Activated T-helper 2 cell treated with anti-CD3 and anti-CD28 coated beads, Interferon-gamma antibody, Interleukin-2, Interleukin-4, amounts not matched to agents 10 μg/mL and 5 μg/mL and 100 μg/mL, durations not matched to agents 14 hours and 24 hours and 36 hours (primary cell): ENCODE data around the gene CMSS1. TPM values are rescaled to one million over a fixed set of nuclear protein-coding genes. Genes with fewer than 3 reads are reported as not detected.

ENCODE experiments used
- DNase-seq: peaks from one replicate; pipeline ENCODE4 v3.0.0; 2021; ENCODE audit warnings: low spot score
- H3K27ac Mint-ChIP-seq: one replicate; pipeline ENCODE4 v1.8.0; 2021; ENCODE audit warnings: mixed read lengths
- H3K27me3 Mint-ChIP-seq: one replicate; pipeline ENCODE4 v1.8.0; 2021; ENCODE audit warnings: low read depth, mixed read lengths
- H3K36me3 Mint-ChIP-seq: one replicate; pipeline ENCODE4 v1.8.0; 2021; ENCODE audit warnings: low read depth, mixed read lengths
- H3K4me1 Mint-ChIP-seq: one replicate; pipeline ENCODE4 v1.8.0; 2021; ENCODE audit warnings: low read depth, mixed read lengths
- H3K4me3 Mint-ChIP-seq: one replicate; pipeline ENCODE4 v1.8.0; 2021; ENCODE audit warnings: low read depth, mild to moderate bottlenecking, moderate library complexity, mixed read lengths
- H3K9me3 Mint-ChIP-seq: one replicate; pipeline ENCODE4 v1.8.0; 2021; ENCODE audit warnings: mixed read lengths
- intact Hi-C: fragments of 100-400 bp; cut with micrococcal nuclease; formaldehyde crosslinking; loops from one replicate; pipeline ENCODE4 v1.15.1; 2023
- total RNA-seq: library from RNA; stranded (reverse); gene quantifications from 2 replicates; pipeline ENCODE4 v1.2.3, GENCODE V29; 2022

CMSS1 gene
- total RNA-seq, 1 donor from 2014 or later, result 138 TPM

DNA sequence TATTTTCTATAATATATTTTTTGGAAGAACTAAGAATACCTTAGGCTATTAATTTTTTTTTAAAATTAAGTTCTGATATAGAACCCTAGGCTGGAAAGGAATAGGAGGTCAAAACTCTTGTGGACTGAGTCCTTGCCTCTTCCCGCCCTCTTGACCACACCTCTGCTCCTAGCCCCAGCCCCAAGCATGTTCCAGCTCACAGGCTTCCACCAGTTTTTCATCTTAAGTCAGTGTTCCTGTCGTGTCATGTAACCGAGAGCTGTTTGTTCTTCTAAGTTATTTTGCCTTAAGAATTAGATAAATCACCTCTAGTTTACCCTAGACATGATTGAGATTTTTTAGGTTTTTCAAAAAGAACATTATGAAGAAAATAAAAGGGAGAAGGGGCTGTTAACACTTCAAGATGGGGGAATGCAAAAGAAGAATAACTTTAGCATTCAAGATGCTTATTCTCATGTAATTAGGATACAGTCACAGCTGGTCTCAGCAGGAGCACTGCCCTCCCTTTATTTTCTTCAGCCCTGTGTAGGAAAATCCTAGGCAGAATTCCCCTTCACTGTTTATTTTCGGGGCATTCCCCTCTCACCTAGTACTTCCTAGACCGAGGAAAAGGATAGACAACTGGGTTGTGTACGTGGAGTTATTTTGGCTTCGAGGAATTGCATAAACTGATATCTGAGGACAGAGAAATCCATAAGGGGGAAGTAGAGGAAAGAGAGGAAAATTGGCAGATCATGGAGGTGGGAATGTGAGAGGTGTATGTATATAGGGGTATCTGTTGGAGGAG, 110.2 kb downstream of the CMSS1 start:
- Mint-ChIP-seq H3K4me1 (no peaks in the 10 kb centered on the region), H3K27ac (no peak overlapping the region), H3K4me3 (no peak overlapping the region), H3K36me3 (peaks cover 9% of the 10 kb centered on the region), H3K27me3 (no peaks in the 10 kb centered on the region), H3K9me3 (no peaks in the 10 kb centered on the region)
- no peak for DNase-seq
- intact Hi-C loops, result no loop called here

DNA sequence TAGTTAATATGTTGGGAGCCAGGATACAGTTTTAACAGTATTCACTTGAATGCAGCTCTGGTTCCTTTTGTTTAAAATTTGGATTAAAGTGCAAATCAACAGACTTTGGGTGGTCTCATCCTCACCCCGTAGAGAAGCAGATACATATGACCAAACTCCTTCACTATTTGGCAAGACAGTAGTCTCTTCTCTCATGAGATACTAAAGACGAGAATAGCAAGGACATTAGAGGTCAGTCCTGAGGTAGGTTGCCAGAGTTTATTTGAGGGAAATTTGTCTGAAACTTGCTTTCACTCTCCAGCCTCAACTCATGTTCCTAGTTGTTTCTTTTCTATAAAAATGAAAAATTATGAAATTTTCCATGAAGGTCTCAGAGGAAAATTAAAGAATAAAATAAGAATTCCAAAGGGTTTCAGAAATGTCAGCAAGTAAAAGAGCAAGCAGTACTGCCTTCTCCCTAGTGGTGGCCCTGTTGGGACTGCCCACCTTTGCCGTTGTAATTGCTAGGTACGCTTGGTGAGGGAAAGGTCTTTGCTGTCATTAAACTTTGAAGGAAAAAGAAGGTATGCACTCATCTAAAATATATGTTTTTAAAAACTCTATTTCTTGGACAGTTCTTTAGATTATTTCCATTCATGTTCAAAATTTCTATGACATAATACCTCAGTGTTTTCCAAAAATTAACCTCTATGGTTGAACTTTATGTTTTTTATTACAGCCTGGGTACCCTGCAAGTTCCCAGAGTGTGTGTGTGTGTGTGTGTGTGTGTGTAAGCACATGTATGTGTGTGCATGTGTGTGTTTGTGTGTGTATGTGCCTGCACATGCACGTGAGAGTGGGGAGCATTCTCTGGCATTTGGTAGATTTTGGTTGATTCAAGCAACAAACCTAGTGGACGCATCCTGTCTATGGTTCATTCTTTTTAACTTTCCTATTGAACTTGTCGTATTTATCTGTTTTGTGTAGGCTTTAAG, 111.4 kb downstream of the CMSS1 start:
- DNase-seq, result no peak
- H3K36me3 Mint-ChIP-seq, result peaks cover 2% of the 10 kb centered on the region
- no peaks in the 10 kb centered on the region for H3K4me1 Mint-ChIP-seq
- no peak overlapping the region for H3K27ac Mint-ChIP-seq
- H3K27me3 Mint-ChIP-seq, result no peaks in the 10 kb centered on the region
- H3K9me3 Mint-ChIP-seq, result no peaks in the 10 kb centered on the region
- no peak overlapping the region for H3K4me3 Mint-ChIP-seq
- intact Hi-C loops, result no loop called here

DNA sequence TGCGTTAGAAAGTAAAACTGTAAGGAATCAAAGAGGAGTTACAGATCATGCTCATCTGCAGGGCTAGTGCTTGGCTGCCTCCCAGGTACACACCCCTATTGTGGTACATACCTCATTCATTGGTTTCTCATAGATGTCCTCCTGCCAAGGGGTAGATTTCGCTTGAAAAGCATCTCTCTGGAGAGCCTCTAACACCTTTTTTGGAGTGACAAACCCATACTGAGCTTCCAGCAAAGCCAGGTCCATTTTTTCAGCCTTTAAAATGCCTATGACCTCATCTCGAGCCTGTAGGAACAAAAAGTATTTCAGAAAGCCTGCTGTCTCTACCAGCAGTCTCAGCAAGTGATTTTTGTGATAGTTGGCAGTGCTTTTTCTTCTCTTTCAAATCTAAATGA, 112.1 kb downstream of the CMSS1 start:
- Mint-ChIP-seq H3K27me3 (no peaks in the 10 kb centered on the region), H3K27ac (no peak overlapping the region), H3K36me3 (peaks cover 6% of the 10 kb centered on the region), H3K4me1 (no peaks in the 10 kb centered on the region), H3K9me3 (no peaks in the 10 kb centered on the region), H3K4me3 (no peak overlapping the region)
- intact Hi-C loops, result no loop called here
- DNase-seq, result no peak

DNA sequence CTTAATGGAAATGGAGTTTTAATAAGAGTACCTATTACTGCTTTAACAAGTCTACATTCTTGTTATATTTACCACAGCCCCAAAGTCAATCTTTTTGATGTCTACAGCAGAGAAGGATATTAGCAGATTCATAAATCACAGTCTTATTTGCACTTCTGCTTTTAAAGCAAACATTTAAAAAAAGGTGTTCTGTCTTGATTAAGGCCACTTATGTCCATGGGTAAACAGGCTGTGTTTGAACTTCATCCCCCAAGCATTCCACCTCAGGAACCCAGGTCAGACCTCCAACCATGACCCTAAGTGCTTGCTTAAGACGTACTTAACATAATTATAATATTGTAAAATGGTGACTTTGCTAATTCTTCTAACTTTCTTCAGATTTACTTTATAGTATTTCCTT, 113.4 kb downstream of the CMSS1 start:
- intact Hi-C loops, result no loop called here
- no peak for DNase-seq
- peaks cover 6% of the 10 kb centered on the region for H3K36me3 Mint-ChIP-seq
- H3K27me3 Mint-ChIP-seq, result no peaks in the 10 kb centered on the region
- H3K4me3 Mint-ChIP-seq, result no peak overlapping the region
- H3K27ac Mint-ChIP-seq, result no peak overlapping the region
- no peaks in the 10 kb centered on the region for H3K9me3 Mint-ChIP-seq
- H3K4me1 Mint-ChIP-seq, result no peaks in the 10 kb centered on the region

DNA sequence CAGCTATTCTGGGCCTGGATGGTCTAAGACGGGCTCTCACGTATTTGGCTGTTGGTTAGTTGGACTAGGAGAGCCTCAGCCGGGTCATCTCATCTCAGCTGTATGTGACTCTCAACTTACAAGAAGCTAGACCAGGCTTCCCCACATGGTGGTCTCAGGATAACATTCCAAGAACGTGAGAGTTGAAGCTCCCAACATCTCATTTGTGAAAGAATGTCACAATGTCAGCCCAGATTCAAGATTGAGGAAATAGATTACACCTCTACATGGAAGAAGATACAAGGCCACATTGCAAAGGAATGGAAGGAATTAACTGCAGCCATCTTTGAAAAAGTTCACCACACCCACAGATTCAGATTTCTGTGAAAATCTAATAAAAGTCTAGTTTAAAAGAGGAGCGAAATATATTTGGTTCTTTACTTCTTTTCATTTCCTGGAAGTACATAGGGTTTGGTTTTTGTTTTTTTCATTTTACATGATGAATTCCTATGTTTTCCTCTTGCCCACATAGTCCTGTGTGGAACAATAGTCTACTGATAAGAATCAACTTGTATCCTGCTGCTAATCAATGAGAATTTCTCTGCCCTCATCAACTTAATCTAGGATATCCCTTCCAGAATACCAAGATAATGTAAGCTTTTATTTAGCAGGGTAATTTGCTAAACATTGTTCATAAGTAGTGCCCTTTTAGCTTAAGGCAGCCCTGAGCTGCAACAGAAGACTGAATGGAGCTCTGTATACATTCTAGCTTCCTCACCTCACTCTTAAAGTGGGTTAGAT, 116.5 kb downstream of the CMSS1 start:
- no peaks in the 10 kb centered on the region for H3K9me3 Mint-ChIP-seq
- H3K4me1 Mint-ChIP-seq, result peaks cover 16% of the 10 kb centered on the region
- no peak overlapping the region for H3K4me3 Mint-ChIP-seq

DNA sequence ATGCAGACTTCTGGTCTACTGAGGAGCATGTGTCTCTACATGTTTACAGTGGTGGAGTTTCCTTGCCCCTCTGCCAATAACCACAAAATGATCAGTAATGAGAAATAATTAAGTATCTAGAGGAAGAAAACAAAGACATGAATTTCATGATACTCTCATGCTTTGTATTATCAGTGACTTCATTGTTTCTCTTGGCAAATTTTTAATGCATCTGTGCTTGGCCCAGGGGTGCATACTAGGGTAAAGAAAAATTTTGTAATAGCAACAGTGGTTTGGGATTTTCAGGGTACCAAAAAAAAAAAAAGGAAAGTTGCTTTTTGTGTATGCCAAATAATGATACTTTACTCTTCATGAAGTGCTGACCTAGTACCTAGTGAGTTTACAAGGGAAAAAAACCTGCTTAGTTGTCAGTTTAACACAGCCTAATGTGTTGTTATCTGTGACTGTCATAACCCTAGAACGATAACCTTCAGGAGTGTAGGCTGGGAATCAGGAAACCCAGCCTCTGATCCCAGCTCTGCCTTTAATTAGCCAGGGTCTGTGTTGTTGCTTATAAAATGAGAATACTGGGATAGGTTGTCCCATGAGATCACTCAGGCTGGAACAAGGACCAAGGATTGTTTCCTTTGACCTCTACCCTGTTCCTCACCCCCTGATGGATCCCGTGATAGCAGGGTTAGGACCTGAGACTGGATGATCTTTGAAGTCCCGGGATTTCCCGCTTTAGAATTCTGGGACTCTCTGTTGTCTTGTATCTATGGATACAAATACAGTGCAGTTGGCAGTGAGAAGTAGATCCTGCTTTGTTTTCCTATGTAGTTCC, 117.5 kb downstream of the CMSS1 start:
- no peak overlapping the region for H3K4me3 Mint-ChIP-seq
- peaks cover 23% of the 10 kb centered on the region for H3K4me1 Mint-ChIP-seq
- no peaks in the 10 kb centered on the region for H3K27me3 Mint-ChIP-seq
- H3K9me3 Mint-ChIP-seq, result no peaks in the 10 kb centered on the region
- intact Hi-C loops, result no loop called here
- no peak for DNase-seq
- H3K36me3 Mint-ChIP-seq, result peaks cover 6% of the 10 kb centered on the region
- no peak overlapping the region for H3K27ac Mint-ChIP-seq

More for the DNA sequence above, 116.5 kb downstream of the CMSS1 start:
- H3K36me3 Mint-ChIP-seq, result peaks cover 6% of the 10 kb centered on the region
- intact Hi-C loops, result no loop called here
- no peaks in the 10 kb centered on the region for H3K27me3 Mint-ChIP-seq
- no peak overlapping the region for H3K27ac Mint-ChIP-seq
- DNase-seq, result no peak

DNA sequence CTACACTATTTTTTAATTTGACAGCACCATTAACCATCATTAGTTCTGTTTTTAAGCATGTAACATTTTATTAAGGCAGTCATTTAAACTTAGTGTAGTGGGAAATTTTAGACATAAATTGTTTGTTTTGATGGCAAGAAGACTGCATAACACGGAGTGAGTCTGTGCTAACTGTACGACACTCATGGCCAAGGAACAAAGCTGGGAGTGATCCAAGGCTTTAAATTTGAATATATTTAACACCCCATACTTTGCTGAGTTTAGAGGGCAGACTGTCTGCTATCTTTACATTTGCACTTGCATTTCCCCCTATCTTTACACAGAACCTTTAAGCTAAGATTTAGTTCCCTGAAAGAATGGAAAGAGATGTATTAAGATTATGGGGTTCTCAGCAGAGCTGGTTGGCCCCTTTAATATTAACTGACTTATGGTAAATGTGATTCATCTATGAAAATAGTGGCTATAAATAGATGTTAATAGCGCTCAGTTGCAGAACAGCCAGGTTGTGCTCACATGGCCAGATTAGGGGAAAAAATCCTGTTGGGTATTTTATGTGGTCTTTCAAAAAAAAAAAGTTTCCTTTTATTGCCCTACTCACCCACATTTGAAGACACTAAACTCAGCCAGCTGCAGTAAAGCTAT, 120.7 kb downstream of the CMSS1 start:
- peaks cover 25% of the 10 kb centered on the region for H3K4me1 Mint-ChIP-seq
- no peak overlapping the region for H3K27ac Mint-ChIP-seq
- intact Hi-C loops, result no loop called here
- peaks cover 6% of the 10 kb centered on the region for H3K36me3 Mint-ChIP-seq
- H3K9me3 Mint-ChIP-seq, result no peaks in the 10 kb centered on the region
- no peaks in the 10 kb centered on the region for H3K27me3 Mint-ChIP-seq
- H3K4me3 Mint-ChIP-seq, result no peak overlapping the region
- no peak for DNase-seq

DNA sequence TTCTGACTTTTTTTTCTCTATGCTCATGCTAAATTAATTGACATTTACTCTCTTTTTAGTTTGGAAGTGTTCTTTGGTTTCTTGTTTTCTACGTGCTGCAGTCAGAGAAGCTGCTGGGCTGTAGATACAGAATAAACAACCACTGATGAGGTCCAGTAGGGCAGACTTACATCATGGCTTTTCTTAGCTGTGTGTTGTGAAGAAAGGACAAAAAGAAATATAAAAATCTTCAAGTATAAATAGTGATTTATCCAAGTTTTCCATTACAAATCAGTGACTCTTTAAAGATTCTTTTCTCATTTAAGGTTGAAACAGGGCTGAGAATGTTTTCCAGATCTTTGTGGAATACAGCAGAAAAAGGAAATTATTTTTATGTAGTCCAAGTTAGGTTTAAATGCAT, 122.2 kb downstream of the CMSS1 start:
- intact Hi-C loops, result no loop called here
- Mint-ChIP-seq H3K4me1 (peaks cover 32% of the 10 kb centered on the region), H3K27ac (no peak overlapping the region), H3K36me3 (no peaks in the 10 kb centered on the region), H3K9me3 (no peaks in the 10 kb centered on the region), H3K4me3 (no peak overlapping the region), H3K27me3 (no peaks in the 10 kb centered on the region)
- no peak for DNase-seq

DNA sequence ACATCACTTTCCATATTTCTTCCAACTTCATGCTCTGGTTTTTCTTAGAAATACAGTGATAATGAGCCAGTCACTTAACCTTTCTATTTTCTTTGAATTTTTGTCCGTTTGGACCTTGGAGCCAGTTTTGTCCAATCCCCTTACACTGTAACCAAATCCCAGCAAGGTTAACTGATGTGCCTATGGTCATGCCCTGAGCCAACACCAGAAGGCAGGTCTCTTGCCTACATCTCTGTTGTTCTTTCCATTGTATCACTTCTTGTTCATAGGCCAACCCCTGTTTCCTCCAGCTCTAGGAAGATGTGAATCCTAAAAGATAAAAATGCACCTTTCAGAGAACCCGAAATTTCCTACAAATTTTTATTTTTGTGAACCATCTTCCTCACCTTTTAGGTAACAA, 122.7 kb downstream of the CMSS1 start:
- intact Hi-C loops, result no loop called here
- no peaks in the 10 kb centered on the region for H3K36me3 Mint-ChIP-seq

DNA sequence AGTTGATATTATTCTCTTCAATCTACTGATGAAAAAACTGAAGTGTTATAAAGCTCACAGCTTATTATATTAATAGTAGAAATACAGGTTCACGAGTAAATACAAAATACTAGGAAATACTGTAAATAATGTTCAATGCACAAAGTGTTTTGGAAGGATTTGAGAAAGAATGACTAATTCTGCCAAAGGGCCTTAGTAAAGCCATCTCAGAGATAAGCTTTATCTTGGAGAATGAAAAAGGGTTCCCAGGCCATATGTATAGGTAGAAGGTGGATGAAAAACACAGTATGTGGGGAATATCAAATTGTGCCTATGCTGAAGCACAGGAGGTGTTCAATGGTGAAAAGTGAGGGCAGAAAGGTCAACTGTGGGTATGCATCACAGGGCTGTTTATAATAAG, 123.5 kb downstream of the CMSS1 start:
- Mint-ChIP-seq H3K9me3 (no peaks in the 10 kb centered on the region), H3K4me1 (peaks cover 37% of the 10 kb centered on the region), H3K27me3 (no peaks in the 10 kb centered on the region), H3K4me3 (no peak overlapping the region), H3K36me3 (no peaks in the 10 kb centered on the region), H3K27ac (no peak overlapping the region)
- intact Hi-C loops, result no loop called here
- DNase-seq, result no peak

More for the DNA sequence above, 122.7 kb downstream of the CMSS1 start:
- Mint-ChIP-seq H3K27ac (no peak overlapping the region), H3K9me3 (no peaks in the 10 kb centered on the region), H3K4me1 (peaks cover 35% of the 10 kb centered on the region), H3K4me3 (no peak overlapping the region), H3K27me3 (no peaks in the 10 kb centered on the region)
- DNase-seq, result no peak

DNA sequence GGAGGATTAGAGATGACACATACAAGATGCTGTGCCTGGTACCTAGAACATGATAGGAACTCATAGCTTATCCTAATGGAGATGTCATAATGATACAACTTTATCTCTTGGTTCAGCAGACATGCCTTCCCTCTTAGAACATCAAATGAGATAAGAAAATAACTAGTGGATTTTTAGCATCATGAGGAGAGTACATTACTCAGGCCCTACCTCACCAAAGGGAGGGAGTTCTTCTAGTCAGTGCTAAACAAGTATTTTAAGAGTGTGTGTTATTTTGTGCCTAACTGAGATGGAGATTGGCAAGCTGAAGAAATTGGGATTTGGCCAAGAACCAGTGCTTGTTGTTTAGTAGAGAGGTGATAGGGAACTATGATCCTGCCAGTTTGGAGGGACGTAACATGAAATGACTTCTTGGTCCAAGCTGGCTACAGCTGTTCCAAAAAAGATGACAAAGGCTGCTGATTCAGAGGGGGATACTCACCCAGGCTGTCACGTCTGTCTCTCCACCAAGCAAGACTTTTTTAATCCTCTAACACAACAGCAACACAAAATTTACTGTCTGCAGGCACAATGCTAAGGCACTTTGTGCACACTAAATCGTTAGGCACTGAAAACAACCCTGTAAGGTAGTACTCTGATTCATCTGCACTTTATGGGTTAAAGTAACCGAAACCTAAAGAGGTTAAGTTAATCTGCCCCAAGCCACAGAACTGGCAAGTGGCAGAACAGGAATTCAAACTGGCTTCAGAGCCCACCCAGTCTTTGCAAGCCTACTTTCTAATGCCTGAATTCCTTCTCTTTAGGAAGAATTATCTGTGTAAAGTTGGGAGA, 126.5 kb downstream of the CMSS1 start:
- DNase-seq, result no peak
- H3K27me3 Mint-ChIP-seq, result no peaks in the 10 kb centered on the region
- no peaks in the 10 kb centered on the region for H3K36me3 Mint-ChIP-seq
- peaks cover 21% of the 10 kb centered on the region for H3K4me1 Mint-ChIP-seq
- no peak overlapping the region for H3K27ac Mint-ChIP-seq
- H3K4me3 Mint-ChIP-seq, result no peak overlapping the region
- H3K9me3 Mint-ChIP-seq, result no peaks in the 10 kb centered on the region
- intact Hi-C loops, result no loop called here
